GM18507 (cell line): ENCODE measurements around the gene DCPS.
A peak's percentile ranks its signal among the peaks of the same experiment; 100 is the strongest.

Source experiments
- DNase-seq: peaks from one replicate; pipeline ENCODE4 v3.0.0; 2011; ENCODE audit warnings: low read depth; ENCODE audit not compliant: insufficient read length; ENCODE audit errors: extremely low spot score
- FAIRE-seq: peaks from 2 replicates; lab custom pipeline; 2011; peaks lifted over from hg19 to GRCh38; lab: Jason Lieb, UNC

Gene DCPS

DNA sequence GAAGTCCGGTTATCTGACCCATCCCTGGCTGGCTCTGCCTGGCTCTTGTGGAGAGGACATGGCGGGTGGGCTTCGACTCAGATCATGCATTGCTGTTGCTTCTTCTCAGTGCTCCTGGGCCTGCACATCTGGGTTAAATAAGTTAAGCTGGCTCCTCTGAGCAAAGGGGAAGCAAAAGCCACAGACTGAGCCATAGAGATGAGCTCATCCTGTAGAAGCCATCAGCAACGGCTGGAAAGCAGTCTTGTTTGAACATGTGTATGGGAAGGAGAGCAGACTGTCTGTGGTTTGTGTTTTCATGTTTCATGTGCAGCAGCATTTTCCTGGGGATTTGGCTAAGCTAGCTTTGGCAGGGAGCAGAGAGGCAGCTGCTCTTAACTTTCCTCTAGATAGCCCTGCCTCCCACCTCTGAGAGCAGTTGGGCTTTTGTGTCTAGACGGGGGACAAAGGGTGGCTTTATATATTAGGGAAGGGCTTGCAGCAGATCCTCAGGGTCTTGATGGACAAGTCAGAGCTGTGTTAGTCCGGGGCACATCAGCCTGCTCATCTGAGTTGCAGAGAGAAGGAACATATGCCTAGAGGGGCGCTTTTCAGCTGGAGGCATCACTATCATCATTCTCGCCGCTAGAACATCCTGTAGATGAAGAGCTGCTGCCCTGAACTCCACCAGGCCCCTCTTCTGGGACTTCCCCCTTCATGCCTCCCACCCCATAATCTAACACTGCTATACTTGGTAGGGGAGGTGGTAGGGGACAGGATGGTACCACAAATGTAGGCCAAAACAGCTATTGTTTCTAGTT lies 14.9 kb downstream of the DCPS start:
- FAIRE-seq (peak; percentile 72), DNase-seq (no peak)

DNA sequence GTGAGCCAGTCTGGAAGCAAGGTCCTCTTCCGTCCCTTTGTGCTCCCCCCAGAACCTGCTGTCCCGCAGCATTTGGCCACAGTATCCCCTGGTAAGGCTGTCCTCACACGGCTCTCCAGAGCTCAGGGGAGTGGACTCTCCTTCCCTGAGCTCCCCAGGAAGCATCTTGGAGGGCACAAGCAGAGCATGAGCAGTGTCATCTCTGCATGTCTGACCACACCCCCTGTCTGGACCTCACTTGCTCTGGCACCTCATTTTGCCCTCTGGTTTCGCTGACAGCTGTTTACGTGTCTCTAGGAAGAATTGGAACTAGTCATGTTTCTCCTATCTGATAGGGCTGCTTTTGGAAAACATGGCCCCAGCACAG lies 15.5 kb downstream of the DCPS start:
- DNase-seq (no peak), FAIRE-seq (no peak)

DNA sequence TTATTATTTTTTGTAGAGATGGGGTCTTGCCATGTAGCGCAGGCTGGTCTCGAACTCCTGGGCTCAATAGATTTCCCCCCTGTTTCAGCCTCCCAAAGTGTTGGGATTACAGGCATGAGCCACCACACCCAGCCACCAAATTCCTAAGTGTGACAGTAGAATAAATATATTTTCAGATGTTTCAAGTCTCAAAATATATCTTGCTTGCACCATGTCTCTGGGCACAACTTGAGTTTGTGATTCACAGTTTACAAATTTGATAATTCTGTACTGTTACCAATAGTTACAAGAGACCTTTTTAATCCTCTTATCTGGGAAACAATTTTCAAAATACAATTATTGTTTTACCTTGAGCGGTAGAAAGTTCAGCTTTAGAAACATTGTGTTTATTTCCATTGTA lies 19.1 kb downstream of the DCPS start:
- no peak for DNase-seq
- no peak for FAIRE-seq

DNA sequence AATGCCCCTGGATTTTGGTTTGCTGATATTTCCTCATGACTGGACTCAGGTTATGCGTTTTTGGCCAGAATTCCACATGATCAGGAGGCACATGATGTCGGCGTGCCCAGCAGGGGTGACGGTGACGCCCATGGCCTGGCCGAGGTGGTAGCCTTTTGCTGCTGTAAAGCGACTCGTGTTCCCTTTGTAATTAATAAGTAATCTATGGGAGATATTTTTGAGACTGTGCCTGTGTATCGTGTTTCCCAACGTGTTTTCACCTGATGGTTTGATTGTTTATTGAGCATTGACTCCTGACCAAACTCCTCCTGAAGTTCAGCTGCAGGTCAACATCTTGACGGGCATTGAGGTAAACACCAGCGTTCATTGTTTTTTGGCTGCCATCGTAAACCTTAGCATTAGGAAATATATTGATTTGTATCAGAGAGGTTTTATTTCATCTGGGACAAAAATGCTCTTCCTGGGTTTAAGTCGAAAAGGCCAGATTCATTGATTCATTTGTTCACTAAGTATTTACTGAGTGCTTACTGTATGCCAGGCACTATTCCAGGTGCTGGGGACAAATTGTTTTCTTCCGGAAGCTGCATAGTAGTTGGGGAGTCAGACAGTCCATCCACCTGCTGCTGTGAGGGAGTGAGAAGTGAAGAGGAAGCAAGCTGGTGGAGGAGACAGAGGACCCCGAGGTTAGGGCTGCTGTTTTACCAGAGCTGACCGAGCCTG lies 23.6 kb downstream of the DCPS start:
- DNase-seq (no peak), FAIRE-seq (no peak)

DNA sequence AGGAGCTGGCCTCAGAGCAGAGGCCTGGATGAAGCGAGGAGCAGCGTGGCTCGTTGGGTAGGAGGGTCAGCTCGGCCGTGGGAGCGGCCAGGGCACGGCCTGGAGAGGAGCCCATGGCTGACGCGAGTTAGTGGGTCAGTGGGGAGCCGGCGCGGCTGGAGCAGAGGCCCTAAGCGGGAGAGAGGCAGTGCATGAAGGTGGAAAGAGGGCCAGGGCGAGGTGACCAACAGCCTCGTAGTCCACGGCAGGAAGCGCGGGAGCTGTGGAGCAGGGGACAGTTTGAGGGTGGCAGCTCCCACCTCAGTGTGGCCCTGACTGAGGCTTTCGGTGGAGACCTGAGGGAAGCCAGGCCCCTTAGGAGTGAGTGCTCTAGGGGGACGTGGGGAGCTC lies 24.1 kb downstream of the DCPS start:
- no peak for DNase-seq
- FAIRE-seq, result no peak

DNA sequence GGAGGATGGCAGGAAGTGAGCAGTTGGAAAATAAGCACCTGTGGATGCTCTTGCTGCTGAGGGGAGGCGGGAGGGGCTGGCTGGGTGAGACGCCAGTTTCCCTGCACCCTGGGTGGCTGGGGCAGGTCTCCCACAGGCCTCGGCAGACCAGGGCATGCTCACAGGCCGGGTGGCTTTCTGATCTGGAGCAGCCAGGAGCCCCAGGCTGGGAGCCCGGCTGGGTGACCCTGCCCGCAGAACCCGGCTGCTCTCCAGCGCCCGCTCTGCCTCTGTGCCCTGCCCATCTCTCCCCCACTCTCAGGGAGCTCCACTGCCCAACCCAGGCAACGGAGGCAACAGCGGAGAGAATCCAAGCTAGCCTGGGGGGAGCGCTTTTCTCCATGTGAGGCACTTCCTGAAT lies 24.6 kb downstream of the DCPS start:
- FAIRE-seq, result no peak
- no peak for DNase-seq

DNA sequence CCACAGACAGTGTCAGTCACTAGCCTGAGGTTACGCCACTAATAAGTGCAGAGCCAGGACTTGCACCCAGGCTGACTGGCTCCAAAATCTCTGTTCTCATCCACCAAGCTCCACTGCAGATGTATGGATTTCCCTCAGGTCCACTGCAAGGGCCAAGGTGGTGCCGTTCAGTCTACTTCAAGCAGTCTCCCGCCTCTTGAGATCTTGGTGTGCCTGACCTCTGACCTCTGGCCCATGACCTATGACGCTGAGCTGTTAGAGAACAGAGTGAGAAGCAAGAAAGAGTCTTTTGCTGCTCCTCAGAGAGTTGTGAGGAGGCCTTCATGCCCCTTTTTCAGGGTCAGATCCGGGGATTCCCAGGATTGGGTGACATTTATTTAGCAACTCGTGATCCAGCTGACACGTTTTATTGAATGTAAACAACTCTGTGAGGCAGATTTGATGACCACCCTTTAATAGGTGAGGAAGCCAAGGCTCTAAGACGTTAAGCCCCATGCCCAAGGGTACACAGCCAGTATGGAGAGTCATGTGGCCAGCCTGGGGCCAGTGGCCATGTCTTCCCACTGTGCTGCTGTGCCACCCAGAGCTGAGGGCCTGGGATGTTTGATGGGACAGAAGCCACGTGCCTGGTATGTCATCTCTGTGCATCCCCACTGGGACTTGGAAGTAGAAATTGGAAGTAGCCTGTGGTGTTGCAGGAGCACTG lies 25.2 kb downstream of the DCPS start:
- FAIRE-seq (no peak), DNase-seq (no peak)

DNA sequence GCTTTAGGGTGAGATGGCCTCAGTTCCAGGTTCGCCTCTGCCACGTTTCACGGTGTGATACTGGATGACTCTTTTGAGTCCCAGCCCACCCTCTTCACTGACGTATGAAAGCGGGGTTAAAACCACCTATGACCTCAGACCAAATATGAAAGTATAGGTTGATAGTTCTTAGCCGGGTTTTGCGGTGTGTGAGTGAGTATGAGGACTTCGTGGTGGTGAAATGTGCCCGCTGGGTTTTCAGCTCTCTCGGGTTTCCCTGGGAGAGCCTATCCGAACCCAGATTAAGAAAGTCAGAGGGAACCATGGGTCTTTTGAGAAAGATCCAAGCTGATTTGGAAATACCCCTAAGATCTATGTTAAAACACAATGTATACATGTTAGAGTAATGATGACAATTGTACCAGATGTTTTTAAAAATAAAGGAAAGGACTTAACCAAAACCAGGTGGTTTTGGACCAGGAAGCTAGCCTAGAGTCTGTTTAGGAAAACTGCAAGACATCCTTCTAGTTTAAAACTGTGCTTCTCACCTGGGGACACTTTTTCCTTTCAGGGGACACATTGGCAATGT lies 25.9 kb downstream of the DCPS start:
- no peak for FAIRE-seq
- DNase-seq, result no peak

DNA sequence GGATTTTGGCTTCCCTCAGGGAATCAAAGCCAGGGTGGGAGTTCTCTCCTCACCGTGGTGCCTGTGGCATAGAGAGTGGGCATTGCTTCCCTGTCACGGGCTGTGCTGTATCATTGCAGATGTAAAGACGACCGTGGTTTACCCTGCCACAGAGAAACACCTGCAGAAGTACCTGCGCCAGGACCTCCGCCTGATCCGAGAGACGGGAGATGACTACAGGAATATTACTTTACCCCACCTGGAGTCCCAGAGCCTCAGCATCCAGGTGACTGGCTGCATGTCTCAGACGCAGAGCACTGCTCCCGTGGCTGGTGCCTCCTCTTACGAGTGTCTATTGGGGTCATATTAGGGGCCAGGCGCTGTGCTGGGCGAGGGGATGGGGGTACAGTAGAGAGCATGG lies 27.4 kb downstream of the DCPS start:
- FAIRE-seq (no peak), DNase-seq (no peak)

DNA sequence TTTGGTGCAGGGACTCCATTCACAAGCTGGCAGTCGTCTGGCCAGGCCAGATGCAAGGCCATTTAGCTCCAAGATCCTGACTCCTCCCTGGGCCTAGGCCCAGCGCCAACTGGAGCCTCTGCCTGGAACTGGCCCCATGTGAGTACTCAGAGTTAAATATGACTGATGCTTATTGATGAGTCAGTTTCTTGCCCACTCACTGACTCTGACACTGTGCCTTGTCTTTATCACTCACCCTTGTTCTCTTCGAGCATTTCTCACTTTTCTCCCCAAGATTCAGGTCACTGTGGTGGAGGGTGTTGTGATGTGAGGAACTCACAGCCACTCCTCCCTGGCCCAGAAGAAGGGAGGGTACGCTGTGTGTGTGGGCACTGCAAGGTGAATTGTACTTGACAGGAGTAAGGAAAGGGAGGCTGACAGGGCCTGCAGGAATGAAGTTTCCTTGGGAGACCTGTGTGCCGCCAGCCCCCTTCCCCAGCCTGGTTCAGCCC lies 28.4 kb downstream of the DCPS start:
- FAIRE-seq, result no peak
- no peak for DNase-seq

DNA sequence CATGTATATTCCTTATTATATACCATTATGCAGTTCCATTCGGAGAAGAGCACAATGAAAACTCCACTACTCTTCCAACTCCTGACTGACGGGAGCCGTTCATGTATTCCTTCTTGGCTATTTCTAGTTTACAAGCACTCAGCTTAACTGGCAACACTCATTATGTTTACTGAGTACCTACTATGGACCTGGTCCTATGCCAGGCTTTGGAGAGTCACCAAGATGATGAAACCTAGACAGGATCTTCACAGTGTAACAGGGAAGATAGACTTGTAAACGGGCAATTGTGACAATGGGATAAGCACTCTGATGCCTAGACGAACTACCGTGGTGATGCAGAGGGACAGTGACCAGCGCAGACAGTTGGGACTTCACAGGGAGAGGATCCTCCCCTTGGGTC lies 29.3 kb downstream of the DCPS start:
- no peak for DNase-seq
- FAIRE-seq, result no peak

DNA sequence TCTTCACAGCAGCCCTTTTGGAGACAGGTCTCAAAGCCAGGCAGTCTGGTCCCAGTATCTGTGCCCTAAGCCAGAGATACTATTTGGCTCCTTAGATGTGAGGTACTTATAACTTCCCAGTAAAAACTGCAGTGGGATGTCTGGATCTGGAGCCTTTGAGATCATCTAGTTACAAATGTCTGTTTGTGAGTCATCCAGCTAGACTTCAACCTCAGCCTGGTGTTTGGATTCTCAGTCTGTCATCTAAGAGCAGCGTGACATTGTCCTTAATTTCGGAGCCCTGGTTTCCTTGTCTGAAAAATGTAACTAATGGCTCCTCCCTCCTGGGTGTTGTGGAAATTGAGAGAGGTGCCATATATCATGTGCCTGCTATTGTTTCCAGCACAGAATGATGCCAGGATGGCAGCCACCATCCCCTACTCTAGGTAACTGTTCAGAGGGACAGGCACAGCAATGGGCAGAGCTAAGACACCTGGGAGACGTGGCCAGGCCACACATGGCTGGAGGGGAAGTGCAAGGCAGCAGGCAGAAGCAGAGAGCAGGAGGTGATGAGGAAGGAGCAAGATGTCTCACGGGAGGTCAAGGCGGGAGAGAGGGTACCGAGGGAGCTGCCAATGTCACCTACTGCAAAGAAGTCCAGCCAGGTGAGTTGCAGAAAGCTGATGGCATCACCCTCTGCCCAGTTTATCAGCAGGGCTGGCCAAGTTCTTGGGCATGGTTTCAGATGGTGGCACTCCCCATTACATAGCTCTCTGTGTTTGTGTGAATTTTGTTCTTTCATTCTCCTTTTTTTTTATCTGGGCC lies 31.0 kb downstream of the DCPS start:
- DNase-seq, result no peak
- no peak for FAIRE-seq

DNA sequence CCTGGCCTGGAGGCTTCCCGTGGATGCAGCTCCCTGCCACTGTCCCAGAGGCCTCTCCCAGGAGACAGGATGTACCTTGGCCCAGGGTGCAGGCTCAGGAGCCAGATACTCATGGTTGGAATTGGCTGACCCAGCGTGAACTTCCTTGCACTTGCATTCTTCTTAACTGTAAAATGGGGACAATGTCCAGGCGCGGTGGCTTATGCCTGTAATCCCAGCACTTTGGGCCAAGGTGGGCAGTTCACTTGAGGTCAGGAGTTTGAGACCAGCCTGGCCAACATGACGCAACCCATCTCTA lies 31.6 kb downstream of the DCPS start:
- no peak for FAIRE-seq

DNA sequence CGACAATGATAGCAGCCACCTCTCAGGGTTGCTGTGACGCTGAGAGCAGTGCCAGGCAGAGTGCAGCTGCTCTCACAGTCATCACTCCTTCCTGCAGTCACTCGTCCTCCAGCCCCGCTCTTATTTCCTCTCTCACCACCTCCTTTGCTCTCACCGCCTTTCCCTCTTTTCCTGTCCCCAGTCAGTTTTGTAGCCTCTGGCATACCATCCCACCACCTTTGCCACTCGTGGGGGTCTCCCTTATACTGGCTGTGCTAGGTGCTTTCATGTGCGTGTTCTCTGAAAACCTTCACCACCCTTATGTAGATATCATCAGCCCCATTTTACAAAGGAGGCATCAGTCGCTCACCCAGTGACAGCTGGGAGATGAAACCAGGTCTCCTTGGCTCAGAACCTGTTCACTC lies 32.3 kb downstream of the DCPS start:
- DNase-seq (no peak), FAIRE-seq (no peak)

More for the DNA sequence above, 31.6 kb downstream of the DCPS start:
- no peak for DNase-seq

DNA sequence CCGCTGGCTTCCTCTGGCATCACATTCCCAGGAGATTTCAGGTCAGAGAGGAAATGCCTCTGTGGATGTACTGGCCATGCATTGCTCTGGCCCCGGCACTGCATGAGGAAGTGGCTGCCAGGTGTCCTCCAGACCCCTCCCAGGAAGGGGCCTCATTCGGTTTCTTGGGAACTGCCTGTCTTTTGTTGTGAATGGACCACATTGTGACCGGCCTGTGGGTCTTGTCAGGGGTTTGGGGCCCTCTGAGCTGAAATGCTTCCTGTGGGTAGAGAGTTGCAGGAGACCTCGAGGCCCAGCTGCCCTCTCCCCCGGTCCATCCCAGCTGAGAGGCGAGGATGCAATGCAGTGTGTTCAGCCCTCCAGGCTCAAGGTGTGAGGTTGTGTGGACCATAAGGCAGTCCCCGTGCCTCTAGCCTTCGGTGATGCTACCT lies 32.8 kb downstream of the DCPS start:
- no peak for DNase-seq

DNA sequence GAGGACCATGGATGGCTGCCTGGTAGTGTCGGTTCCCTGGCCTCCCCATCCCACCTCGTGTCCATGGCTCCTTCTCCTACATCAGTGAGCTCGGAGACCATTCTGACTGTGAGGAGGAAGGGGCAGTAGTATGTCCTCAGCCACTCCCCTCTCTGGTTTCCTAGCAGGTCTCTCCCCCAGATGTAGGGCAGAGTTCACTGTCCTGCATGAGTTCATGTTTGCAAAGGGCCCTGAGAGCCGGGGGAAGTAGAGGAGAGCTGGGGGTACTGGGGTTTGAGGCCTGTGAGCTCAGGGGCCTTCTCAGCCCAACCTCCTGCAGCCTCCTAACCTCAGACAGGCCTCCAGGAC lies 33.2 kb downstream of the DCPS start:
- DNase-seq (no peak), FAIRE-seq (no peak)

More for the DNA sequence above, 32.8 kb downstream of the DCPS start:
- FAIRE-seq, result no peak

DNA sequence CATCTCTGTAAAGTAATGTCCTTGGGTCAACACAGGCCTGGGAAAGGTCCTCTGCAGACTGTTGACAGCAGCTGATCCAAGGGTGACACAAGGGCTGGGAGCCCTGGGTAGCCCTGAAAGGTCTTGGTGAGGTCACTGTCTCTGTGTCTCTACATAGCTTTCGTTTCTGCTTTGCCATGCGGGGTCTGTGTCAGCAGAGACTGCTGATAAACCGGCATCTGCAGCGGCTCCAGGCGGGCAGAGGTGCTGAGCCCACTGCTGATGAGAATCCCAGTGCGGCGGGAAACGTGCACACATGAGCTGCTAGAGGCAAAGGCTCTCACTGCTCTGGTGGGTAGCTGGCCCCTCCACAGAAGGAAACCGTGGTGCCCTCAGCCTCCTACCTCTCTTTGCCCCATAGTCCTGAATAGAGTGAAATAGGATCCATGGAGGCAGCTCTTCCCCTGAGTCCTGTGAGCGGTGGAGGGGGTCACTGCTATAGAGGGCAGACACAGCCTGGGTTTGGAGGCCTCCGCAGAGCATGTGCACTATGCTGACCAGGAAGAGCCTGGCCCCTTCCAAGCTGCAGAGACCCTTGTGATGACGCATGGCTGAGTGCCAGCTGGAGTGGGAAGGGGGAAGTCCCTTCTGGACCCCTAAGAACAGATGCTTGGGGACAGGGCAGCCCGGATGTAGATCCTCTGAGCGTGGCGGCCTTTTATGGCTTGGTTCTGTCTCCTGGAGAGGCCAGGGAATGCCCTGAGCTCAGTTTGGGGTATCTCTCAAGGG lies 33.8 kb downstream of the DCPS start:
- no peak for FAIRE-seq
- no peak for DNase-seq

DNA sequence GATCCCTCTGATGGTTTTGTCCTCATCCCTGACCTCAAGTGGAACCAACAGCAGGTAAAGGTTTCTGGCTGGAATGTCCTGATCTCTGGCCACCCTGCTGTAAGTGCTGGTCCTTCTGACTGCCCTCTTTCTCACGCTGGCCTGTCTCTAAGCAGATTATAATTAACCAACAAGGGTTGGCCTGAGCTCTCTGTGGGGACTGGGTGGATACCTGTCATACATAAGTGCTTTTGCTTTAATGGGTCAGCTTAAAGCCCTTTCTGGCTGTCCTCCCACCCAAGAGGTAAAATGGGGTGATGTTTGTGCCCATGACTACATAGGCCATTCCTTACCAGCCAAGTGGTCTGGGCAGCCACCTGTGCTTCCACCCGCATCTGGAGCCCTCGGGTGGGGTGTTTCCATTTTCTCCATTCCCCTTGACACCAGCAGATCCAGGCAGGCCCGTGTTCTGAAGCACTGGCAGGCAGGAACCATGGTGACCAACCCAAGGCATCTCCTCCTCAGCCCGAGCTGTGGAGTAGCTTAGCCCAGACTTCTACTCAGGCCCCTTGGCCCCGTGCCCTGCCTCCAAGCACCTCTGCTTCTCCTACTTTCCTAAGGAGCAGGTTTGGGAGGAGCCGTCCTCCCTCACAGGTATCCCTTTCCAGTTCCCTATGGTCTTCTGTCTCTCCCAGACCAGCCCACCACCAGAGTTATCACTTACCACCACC lies 34.6 kb downstream of the DCPS start:
- FAIRE-seq (no peak), DNase-seq (no peak)
